CD4-positive, alpha-beta T cell treated with Interleukin-4 for 1 hour (primary cell): ENCODE data around the gene IGLON5.
A peak's percentile ranks its signal among the peaks of the same experiment; 100 is the strongest.

Experiments
- DNase-seq, 2 donors: peaks; one replicate each; pipeline ENCODE4 v3.0.0-alpha.2; 2020 to 2022

The IGLON5 gene

GRCh38 chr19:51311351-51312257 lies at the start of gene IGLON5:
TSS of gene IGLON5 (plus strand) at chr19:51311644. CDS start at chr19:51311848, 204 bp downstream.
- no peak for DNase-seq

- DNase-seq = no peak
Measured at GRCh38 chr19:51263808-51264207, 47.6 kb upstream of the IGLON5 start.

GRCh38 chr19:51271067-51271466 lies 40.4 kb upstream of the IGLON5 start:
- DNase-seq = peak in 1 of 2 donors; percentile 25

- DNase-seq = no peak
Measured at GRCh38 chr19:51272183-51272810, 39.1 kb upstream of the IGLON5 start.

GRCh38 chr19:51274049-51274770 lies 37.2 kb upstream of the IGLON5 start:
- DNase-seq = no peak

- DNase-seq = no peak
Measured at GRCh38 chr19:51277112-51277511, 34.3 kb upstream of the IGLON5 start.

- no peak for DNase-seq
Measured at GRCh38 chr19:51282335-51282734, 29.1 kb upstream of the IGLON5 start.

GRCh38 chr19:51285682-51286081 lies 25.8 kb upstream of the IGLON5 start:
- DNase-seq = no peak

GRCh38 chr19:51289635-51290034 lies 21.8 kb upstream of the IGLON5 start:
- no peak for DNase-seq

- no peak for DNase-seq
Measured at GRCh38 chr19:51292971-51293370, 18.5 kb upstream of the IGLON5 start.

GRCh38 chr19:51293571-51294210 lies 17.8 kb upstream of the IGLON5 start:
- no peak for DNase-seq

GRCh38 chr19:51294211-51294976 lies 17.1 kb upstream of the IGLON5 start:
- DNase-seq = no peak

GRCh38 chr19:51294977-51295375 lies 16.5 kb upstream of the IGLON5 start:
- DNase-seq = no peak

- no peak for DNase-seq
Measured at GRCh38 chr19:51295382-51296126, 15.9 kb upstream of the IGLON5 start.

GRCh38 chr19:51296336-51297093 lies 14.9 kb upstream of the IGLON5 start:
- no peak for DNase-seq

- DNase-seq = no peak
Measured at GRCh38 chr19:51297406-51297805, 14.0 kb upstream of the IGLON5 start.

GRCh38 chr19:51301266-51301665 lies 10.2 kb upstream of the IGLON5 start:
- no peak for DNase-seq

- no peak for DNase-seq
Measured at GRCh38 chr19:51305479-51305878, 6.0 kb upstream of the IGLON5 start.

GRCh38 chr19:51316688-51317087 lies 5.2 kb downstream of the IGLON5 start:
- no peak for DNase-seq

GRCh38 chr19:51317376-51317775 lies 5.9 kb downstream of the IGLON5 start:
- no peak for DNase-seq

GRCh38 chr19:51317968-51318367 lies 6.5 kb downstream of the IGLON5 start:
- DNase-seq = no peak
